IMR-90 (cell line): ENCODE results near the gene PTGER4.

Experiments used
- NFE2L2 ChIP-seq: fragments of 150-350 bp; IDR thresholded peaks from 2 replicates; pipeline ENCODE4 v1.6.1; 2016; ENCODE audit warnings: low read depth, mild to moderate bottlenecking, low read length
- POLR2A ChIP-seq: IDR thresholded peaks from 2 replicates; pipeline ENCODE4 v1.6.1; 2012; ENCODE audit warnings: mild to moderate bottlenecking, low read depth, low read length
- RAD21 ChIP-seq: IDR thresholded peaks from 2 replicates; pipeline ENCODE4 v1.6.1; 2012; ENCODE audit warnings: low read length, improper control_type of control experiment
- RCOR1 ChIP-seq: IDR thresholded peaks from 2 replicates; pipeline ENCODE4 v1.6.1; 2012; ENCODE audit warnings: mild to moderate bottlenecking, low read length, improper control_type of control experiment; ENCODE audit not compliant: insufficient replicate concordance
- RFX5 ChIP-seq: IDR thresholded peaks from 2 replicates; pipeline ENCODE4 v1.8.0; 2012; ENCODE audit warnings: low read depth, mild to moderate bottlenecking, low read length, moderate library complexity
- TF ChIP-seq, protein P1 (sequence below): conservative IDR thresholded peaks from 2 replicates; pipeline ENCODE4 v1.5.1; 2012; ENCODE audit warnings: mild to moderate bottlenecking, low read depth, low read length, improper control_type of control experiment
- TF ChIP-seq, protein P2 (sequence below): fragments of 150-350 bp; IDR thresholded peaks from 2 replicates; pipeline ENCODE4 v1.6.1; 2017; ENCODE audit warnings: mild to moderate bottlenecking, antibody characterized with exemption, low read length, low read depth

DNA sequence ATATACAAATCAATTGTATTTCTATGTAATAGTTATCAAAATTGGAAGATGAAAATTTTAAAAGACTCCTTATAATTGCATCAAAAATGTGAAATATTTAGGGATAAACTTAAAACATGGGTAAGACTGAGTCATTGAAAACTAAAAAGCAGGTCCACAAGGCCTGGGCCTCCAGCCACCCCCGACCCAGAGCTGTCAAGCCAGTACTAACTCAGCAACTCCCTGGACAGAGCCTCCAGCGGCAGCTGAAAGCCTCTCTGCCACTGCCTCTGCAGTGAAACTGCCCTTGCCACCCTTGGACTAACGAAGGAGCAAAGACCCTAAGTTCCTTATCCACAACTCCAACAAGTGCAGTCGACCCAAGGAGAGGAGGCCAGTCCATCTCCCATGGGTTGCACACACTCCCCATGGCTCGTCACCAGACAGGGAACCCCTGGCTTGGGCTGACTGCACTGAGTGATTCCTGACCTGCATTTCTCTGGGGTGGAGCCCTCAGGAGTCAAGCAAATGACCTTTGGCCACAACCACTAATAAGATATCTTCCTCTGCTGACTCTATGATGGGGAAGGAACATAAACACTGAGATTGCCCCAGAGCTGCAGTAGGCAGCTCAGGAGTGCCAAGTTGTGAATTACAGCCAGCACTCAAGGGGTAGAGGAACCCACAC, 20.5 kb downstream of the PTGER4 start:
- TF ChIP-seq NFE2L2: no peak
- no peak for TF ChIP-seq POLR2A
- TF ChIP-seq, protein P1, sequence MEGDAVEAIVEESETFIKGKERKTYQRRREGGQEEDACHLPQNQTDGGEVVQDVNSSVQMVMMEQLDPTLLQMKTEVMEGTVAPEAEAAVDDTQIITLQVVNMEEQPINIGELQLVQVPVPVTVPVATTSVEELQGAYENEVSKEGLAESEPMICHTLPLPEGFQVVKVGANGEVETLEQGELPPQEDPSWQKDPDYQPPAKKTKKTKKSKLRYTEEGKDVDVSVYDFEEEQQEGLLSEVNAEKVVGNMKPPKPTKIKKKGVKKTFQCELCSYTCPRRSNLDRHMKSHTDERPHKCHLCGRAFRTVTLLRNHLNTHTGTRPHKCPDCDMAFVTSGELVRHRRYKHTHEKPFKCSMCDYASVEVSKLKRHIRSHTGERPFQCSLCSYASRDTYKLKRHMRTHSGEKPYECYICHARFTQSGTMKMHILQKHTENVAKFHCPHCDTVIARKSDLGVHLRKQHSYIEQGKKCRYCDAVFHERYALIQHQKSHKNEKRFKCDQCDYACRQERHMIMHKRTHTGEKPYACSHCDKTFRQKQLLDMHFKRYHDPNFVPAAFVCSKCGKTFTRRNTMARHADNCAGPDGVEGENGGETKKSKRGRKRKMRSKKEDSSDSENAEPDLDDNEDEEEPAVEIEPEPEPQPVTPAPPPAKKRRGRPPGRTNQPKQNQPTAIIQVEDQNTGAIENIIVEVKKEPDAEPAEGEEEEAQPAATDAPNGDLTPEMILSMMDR: no peak
- TF ChIP-seq RAD21: no peak
- no peak for TF ChIP-seq RCOR1
- TF ChIP-seq RFX5: no peak
- TF ChIP-seq, protein P2, sequence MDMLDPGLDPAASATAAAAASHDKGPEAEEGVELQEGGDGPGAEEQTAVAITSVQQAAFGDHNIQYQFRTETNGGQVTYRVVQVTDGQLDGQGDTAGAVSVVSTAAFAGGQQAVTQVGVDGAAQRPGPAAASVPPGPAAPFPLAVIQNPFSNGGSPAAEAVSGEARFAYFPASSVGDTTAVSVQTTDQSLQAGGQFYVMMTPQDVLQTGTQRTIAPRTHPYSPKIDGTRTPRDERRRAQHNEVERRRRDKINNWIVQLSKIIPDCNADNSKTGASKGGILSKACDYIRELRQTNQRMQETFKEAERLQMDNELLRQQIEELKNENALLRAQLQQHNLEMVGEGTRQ: no peak
